ELR (cell line): ENCODE data around the gene ALPL.
"Not testable (repeated sequence)": the region's sequence is repeated elsewhere in the genome, so short reads cannot be mapped to it uniquely, and the experiment has no call there.

ENCODE experiments used
- DNase-seq: peaks from one replicate; pipeline ENCODE4 v3.0.0-alpha.2; 2015; ENCODE audit warnings: low read depth

ALPL gene

GRCh38 chr1:21507511-21508270 lies 1.5 kb upstream of the ALPL start:
- no peak for DNase-seq

- peak; percentile 66 for DNase-seq
These were observed 458 bp upstream of the ALPL start for GRCh38 chr1:21508580-21509350.

DNA sequence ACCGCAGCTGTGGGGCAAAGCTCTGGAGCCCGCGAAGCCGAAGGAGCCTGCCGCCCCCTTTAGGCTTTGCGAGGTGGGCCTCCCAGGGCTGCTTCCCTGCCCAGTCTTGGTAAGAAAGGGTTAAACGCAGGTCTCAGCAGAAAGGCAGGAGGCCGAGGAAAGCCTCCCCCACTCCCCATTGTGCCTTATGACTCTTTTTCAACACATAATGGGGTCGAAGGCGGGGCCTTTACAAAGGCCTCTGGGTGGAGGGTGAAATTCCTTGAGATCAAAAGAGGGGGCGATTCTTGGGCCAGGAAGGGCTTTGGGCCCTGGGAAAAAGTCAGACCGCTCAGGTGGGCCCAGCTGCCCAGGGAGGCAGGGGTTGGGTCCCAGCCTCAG lies 880 bp downstream of the ALPL start:
- no peak for DNase-seq

- no peak for DNase-seq
These were observed 1.8 kb downstream of the ALPL start for GRCh38 chr1:21510885-21511578.

DNA sequence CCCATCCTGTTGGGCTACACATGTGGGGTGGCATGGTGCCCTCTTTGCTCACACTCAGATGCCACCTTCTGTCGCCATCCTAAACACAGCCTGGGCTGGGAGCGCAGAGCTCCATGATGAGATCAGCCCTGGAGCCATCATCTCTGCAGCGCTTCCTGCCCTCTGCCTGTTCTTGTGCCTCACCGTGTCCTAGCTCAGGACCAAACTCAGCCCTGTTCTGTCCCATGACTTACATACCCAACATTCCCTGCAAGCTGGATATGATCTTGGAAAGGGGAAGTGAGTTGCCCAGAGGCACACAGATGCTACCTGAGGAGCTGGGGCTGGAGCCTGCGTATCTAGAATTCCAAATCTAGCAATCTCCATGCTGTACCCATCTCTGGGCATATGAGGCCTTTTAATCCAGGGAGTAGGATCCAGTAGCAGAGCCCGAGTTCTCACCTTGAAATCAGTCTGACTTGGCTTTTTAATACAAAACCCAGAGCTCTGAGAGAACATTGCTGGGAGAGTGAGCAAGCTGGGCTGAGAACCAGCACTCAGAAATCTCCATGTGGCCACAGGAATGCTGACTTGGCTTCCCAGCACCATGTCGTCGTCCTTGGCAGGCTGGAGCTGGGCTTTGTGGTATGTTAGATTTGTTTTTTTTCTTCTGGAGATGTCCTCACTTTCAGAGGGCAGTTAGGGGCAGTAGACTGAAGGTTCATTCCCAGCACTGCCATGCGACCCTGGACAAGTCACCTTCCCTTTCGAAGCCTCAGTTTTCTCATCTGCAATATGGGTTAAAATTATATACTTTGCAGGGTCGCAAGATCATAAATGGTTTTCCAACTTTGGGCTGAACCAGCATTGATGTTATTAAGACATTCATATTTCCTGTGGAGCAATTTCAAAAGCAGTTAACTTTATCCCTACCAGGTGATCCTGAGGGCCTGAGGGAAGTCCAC lies 2.6 kb downstream of the ALPL start:
- DNase-seq, result peak; percentile 52

DNA sequence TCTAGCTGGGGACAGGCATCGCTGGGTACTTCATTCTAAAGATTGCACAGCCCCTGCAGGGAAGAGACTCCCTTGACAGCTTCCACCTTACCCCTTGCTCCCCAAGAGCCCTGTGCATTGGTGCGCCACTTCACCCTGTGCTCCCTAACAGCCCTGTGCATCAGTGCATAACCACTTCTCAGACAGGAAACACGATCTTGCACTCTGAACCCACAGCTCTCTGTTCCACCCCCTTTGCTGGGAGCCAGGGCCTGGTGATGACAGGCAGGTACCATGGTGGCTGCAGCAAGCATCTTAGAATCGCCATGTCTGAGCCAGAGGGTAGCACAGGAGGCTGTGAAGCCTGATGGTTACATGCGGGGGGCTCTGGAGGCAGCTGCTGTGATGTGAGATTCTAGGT lies 5.0 kb downstream of the ALPL start:
- no peak for DNase-seq

GRCh38 chr1:21517161-21517589 lies 8.0 kb downstream of the ALPL start:
- DNase-seq, result no peak

DNA sequence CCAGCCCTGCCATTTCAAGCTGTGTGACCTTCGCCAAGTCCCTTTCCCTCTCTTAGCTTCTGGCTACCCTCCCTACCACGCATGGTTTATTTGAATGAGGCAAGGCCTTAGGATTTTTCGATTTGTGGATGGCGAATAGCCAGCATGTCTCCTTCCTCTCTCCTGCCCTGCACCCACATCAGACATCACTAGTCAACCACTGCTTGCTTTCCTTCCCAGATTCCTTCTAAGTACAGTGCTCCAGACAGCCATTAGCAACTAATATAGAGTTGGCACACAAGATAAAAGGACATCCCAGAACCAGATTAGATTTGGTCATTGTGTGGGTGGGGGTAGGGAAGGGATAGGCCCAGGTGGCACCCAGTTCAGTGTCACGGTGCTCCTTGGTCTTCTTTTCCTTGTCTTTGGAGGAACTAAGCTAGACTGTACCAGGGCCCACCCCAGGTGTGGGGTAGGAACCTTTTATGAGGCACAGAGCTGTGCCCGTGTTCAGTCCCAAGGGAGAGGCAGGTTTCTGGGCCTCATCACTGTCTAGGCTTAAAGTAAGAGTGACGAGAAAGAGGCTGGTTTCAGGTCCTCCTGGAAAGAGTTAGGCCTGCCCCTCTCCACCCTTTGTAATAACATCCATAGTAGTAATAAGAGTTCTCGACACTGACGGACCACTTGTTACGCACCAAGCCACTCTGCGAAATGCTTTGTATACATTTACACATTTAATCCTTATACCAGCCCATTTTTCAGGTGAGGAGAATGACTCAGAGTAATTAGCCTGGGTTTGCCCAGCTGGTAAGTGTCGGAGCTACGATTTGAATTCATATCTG lies 8.6 kb downstream of the ALPL start:
- DNase-seq, result no peak

DNA sequence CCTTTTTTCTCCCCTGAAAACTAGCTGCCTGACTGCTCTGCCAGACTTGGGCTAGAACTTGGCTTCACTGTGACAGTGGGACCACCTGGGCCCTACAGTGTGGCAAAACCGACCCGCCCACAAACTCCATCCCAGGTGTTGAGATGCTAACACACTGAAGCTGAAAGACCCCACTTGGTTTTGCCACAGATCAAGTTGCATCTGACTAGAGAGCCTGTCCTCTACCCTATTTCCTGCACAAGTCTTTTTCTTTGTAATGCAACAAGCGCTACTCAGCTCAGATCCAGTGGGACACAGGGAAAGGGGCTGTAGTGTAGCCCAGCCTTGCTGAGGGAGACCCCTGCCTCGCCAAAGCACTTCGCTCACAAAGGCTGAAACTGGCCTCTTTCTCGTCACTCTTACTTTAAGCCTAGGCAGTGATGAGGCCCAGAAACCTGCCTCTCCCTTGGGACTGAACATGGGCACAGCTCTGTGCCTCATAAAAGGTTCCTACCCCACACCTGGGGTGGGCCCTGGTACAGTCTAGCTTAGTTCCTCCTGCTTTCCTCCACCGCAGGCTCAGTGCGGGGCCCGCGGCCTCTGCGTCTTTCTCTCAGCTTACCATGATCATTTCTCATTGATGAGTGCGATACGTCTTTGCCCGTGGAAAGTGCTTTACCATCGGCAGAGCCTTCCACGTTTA lies 9.7 kb downstream of the ALPL start:
- DNase-seq, result no peak

GRCh38 chr1:21519486-21520070 lies 10.4 kb downstream of the ALPL start:
- DNase-seq, result not testable (repeated sequence)

GRCh38 chr1:21520899-21521716 lies 11.9 kb downstream of the ALPL start:
- peak; percentile 32 for DNase-seq

DNA sequence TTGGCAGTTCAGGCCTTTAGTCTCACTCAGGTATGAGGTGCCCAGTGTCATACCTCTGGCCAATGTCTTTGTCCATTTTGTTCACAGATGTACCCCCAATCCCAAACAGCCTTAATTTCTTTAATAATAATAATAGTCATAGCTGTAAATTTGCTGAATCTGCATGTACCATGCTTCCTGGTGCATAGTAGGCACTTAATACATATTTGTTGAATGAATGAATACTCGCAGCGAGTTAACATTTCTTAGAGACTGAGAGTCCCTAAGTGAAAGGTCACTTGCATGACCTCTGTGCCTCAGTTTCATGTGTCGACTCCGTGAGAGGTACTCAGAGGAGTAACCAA lies 12.5 kb downstream of the ALPL start:
- DNase-seq, result no peak

GRCh38 chr1:21522525-21523038 lies 13.4 kb downstream of the ALPL start:
- DNase-seq, result no peak

DNA sequence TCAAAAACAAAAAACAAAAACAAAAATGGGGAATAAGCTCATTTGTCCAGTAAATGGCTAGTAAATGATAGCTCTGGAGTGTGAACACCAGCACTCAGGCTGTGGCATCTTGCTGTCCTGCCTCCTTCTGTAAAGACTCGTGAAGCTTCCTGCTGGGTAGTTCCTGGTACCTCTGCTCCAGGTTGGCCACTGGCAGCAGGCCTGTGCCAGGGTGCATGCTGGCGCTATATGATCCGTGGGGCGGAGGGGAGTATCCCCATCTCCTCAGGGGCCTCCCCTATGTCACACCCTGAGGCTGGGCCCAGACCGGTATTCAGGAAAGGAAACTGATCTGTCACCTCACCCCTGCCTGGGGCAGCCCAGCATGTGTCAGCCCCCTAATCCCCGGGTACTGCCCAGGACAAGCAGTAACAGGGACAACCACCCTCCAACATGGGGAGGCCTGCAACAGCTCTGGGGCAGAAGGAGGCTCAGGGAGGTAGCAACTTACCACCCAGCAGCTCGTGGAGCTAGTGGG lies 14.1 kb downstream of the ALPL start:
- DNase-seq, result no peak

DNA sequence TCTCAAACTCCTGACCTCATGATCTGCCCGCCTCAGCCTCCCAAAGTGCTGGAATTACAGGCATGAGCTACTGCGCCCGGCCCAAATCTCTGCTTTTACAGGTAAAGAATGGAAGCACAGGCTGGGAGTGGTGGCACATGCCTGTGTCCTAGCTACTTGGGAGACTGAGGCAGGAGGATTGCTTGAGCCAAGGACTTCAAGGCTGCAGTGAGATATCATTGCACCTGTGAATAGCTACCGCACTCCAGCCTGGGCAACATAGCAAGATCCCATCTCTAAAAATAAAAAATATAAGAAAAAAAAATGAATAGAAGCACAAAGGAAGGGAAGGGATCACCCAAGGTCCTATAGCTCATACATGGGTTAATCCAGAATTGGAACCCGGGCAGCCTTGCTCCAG lies 15.0 kb downstream of the ALPL start:
- no peak for DNase-seq

DNA sequence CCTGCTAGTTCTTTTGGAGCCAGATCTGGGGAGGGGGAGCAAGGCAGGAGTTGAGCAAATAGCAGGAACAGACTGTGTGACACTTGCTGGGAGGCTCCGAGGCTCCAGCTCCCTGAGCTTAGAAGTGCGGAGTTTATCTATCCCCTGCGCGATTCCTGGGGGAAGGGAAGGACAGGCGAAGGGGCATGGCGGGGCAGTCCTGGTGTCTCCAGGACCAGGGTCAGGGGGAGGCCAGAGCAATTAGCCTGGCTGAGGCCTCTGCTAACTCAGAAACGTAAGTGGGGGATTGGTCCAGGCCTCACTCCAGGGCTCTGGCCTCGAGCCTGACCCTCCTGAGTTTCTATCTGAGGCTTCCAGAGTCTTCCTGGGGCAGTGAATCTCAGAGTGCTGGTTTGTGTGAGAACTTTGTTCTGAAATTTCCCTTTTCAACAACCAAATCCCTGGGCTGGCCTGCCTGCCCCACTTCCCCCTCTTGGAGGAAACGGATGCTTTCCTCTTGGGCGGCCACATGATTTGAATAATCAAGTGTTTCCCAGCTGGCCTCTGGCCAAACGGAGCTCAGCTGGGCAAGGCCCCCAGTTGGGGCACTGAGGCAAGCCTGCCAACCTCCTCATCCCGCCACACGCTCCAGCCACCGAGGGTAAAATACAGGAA lies 15.6 kb downstream of the ALPL start:
- no peak for DNase-seq

DNA sequence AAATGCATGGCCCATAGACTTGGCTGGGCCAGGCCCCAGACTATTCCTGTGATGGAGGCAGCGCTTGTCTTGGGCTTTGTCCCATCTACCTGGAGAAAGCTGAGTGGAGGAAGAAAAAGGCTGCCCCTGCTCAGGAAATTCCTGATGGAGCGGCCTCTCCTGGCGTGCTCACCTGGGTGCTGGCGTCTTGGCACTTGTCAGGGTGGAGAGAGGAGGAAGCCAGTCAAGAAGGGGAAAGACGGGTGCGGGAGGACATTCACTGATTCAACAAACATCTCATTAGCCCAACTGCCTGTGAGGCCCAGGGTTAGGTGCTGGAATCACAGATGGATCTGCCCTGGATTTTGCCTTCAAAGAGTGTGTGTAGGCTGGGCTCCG lies 16.1 kb downstream of the ALPL start:
- DNase-seq, result no peak

- no peak for DNase-seq
These were observed 17.2 kb downstream of the ALPL start for GRCh38 chr1:21526441-21526840.
